ENCODE data around the gene XPO4.
A peak's percentile ranks its signal among the peaks of the same experiment; 100 is the strongest.
"Not testable (repeated sequence)": the region's sequence is repeated elsewhere in the genome, so short reads cannot be mapped to it uniquely, and the experiment has no call there.

Gene XPO4

DNA sequence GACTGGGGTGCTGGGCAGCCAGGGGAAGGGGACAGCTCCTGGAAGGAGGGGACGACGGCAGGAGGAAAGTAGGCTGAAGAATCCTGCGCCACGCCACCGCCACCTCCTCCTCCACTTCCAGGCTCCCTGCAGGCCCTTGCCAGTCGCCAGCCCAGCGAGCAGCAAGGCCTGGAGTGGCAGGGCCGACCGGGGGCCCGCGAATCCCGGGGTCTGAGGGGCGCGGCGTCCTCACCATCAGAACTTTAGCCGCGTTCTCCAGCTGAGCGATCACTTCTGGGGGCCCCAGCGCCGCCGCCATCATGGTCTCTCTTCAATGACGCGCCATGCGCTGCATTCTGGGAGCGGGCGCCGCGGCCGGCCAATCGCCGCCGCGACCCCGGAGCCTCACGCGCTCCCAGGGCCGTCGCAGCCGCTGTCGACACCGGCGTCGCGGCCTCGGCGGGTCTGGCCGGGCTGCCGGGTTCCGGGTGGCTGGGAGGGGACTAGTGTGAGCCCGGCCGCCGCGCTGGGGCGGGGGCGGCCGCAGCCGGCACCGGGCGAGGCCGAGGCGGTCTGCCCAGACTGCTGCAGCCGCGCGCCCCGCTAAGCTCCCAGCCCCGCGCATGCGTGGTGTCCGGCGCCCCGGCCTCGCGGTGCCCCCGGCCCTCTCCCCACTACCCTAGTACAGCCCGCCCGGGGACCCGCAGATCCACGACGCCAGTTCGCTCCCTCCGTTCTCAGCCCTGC lies at the start of gene XPO4:
XPO4 (minus strand) TSS at position 309 of the 726 bp plus-strand sequence; CDS start at position 301, 8 bp downstream.
- peak; percentile 24 to 59 for DNase-seq (ENCODE audit: low read depth in 2 of 2)

GRCh38 chr13:20948001-20948400 lies 45.5 kb upstream of the XPO4 start:
- not testable (repeated sequence) for DNase-seq (ENCODE audit: low read depth in 2 of 2)

DNA sequence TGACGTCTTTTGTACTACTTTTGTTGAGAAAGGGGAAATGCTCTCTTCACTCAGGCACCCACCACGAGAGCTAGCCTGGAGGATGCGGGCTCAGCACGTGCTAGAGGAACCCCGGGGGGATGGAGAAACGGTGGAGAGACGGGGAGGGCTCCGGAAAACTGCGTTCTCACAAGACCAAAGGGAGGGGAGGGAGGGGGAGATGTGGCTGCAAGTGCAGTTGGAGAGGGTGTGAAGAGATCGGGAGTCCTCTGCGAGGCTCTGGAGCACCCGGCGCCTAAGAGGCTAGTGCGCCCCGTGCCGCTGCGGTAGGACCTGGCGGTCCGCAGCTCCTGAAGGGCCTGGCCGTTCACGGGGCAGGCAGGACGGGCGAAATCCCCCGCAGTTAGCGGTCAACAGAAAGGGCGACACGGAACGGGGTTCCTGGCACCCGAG lies 43.4 kb upstream of the XPO4 start:
- no peak for DNase-seq (ENCODE audit: low read depth in 2 of 2)

GRCh38 chr13:20942938-20943559 lies 40.5 kb upstream of the XPO4 start:
- DNase-seq (ENCODE audit: low read depth in 2 of 2) = no peak

DNA sequence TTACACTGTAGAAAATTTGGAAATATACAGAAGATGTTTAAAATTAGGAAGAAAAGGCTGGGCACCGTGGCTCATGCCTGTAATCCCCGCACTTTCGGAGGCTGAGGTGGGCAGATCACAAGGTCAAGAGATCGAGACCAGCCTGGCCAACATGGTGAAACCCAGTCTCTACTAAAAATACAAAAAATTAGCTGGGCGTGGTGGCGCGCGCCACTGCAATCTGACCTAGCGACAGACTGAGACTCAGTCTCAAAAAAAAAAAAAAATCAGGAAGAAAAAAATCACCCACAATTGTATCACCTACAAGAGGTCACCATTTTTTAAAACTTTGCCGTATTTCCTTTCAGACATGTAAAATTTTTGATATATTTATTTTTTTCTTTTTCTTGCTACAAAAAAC lies 38.0 kb upstream of the XPO4 start:
- not testable (repeated sequence) for DNase-seq (ENCODE audit: low read depth in 2 of 2)

- no peak for DNase-seq (ENCODE audit: low read depth in 2 of 2)
Observed at GRCh38 chr13:20940083-20940482, 37.5 kb upstream of the XPO4 start.

DNA sequence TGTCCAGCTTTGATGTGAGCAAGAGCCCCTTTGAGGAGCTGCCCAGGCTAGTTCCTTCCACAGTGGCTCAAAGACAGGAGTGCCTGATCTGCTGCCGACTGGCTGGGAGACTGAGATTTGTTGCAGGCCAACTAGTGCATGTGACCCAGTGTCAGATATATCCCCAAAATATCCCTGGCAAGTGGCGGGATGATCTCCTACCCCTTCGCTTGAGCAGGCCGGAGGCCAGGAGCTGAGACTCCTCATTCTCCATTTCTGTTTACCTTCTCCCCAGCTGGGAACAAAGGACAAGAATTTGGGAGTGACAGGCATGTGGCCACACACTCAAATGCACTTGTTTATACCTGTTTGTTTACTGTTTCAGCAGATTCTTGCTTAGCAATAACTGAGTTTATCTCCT lies 37.1 kb upstream of the XPO4 start:
- DNase-seq (ENCODE audit: low read depth in 2 of 2) = no peak

- no peak for DNase-seq (ENCODE audit: low read depth in 2 of 2)
Observed at GRCh38 chr13:20938302-20938701, 35.8 kb upstream of the XPO4 start.

- DNase-seq (ENCODE audit: low read depth in 2 of 2) = no peak
Observed at GRCh38 chr13:20927596-20928257, 25.2 kb upstream of the XPO4 start.

DNA sequence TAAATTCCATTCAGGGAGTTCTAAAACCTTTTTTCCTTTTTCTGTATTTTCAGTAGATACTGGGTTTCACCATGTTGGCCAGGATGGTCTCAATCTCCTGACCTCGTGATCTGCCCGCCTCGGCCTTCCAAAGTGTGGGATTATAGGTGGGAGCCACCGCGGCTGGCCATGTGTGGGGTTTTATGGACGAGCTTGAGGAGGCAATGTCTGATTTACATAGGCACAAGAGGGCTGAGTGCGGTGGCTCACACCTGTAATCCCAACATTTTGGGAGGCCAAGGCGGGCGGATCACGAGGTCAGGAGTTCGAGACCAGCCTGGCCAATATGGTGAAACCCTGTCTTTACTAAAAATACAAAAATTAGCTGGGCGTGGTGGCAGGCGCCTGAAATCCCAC lies 22.8 kb upstream of the XPO4 start:
- DNase-seq (ENCODE audit: low read depth in 2 of 2) = not testable (repeated sequence)

GRCh38 chr13:20924758-20925394 lies 22.3 kb upstream of the XPO4 start:
- peak; percentile 31 to 52 for DNase-seq (ENCODE audit: low read depth in 2 of 2)

- no peak for DNase-seq (ENCODE audit: low read depth in 2 of 2)
Observed at GRCh38 chr13:20923272-20923671, 20.7 kb upstream of the XPO4 start.

DNA sequence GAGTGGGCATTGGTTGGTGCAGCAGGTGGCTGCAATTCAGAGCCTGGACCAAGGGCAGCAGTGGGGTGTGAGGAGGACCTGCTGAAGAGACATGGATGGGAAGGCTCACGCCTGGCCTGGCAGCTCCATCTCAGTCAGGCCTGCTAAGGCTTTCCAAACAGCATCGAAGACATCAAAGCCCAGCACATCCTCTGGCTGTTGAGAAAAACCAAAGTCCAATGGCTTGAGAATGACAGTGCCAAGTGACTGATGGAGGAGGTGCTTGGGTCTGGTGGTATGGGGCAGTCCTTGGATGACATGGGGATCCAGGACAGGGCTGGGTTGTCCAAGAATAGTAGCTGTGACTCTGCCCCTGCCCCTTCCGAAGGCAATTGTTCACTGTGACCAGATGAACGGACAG lies 19.0 kb upstream of the XPO4 start:
- no peak for DNase-seq (ENCODE audit: low read depth in 2 of 2)

DNA sequence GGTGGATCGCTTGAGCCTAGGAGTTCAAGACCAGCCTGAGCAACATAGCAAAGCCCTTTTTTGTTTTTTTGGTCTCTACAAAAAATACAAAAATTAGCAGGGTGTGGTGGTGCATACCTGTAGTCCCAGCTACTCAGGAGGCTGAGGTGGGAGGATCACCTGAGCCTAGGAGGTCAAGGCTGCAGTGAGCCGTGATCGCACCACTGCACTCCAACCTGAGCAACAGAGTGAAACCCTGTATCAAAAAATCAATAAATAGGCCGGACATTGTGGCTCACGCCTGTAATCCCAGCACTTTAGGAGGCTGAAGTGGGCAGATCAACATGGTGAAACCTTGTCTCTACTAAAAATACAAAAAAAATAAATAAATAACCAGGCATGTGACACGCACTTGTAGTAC lies 13.1 kb upstream of the XPO4 start:
- not testable (repeated sequence) for DNase-seq (ENCODE audit: low read depth in 2 of 2)

GRCh38 chr13:20911037-20911436 lies 8.5 kb upstream of the XPO4 start:
- DNase-seq (ENCODE audit: low read depth in 2 of 2) = no peak

DNA sequence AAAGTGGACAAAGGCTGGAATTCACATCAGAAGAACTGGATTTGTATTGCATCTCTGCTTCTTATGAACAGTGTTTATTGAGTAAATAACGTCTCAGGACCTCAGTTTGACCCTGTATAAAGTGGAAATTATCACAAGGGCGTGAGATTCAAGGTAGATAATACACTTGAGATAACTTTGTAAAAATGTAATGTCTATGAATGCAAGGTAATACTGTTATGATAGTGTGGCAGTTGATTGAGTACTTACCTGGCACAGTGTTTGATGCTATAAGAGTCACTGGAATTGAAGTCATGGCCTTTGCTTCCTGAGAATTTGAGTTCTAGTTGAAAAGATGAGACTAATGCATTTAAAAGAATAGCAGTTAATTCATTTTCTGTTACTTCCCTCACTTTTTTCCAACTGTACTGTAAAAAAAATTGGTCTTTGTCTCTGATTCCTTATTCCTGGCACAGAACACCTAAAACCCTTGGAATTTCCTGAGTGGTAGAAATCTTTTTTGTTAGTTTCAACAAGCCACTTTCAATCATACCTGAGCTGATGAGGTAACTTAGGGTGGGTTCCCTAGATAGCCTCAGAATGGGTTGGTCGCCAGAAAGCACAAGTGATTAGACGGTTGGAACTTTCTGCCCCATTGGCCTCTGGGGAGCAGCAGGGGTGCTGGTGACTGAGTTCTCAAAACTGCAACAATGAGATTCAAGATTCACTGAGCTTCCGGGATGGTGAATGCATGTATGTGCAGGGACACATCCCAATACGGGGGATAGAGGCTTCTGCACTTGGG lies 6.4 kb upstream of the XPO4 start:
- no peak for DNase-seq (ENCODE audit: low read depth in 2 of 2)

DNA sequence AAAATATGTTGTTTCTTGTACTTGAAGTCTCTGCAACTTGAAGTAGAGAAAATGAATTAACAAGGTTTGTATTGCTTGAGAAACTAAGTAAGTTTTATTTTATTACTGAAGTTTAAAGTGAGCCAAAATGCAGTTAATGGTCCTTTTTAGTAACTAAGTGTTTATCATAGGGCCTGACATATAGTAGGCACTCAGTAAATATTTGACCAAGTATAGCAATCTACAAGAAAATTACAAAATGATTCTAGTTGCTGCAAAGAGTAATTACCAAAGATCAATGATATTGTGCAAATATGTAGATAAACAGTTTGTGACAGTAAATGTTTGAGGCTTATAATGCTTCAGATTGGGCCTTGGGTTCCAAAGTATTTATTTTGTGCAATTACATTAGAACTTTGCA lies 2.4 kb upstream of the XPO4 start:
- no peak for DNase-seq (ENCODE audit: low read depth in 2 of 2)

GRCh38 chr13:20903164-20903475 lies 574 bp upstream of the XPO4 start:
- no peak for DNase-seq (ENCODE audit: low read depth in 2 of 2)

DNA sequence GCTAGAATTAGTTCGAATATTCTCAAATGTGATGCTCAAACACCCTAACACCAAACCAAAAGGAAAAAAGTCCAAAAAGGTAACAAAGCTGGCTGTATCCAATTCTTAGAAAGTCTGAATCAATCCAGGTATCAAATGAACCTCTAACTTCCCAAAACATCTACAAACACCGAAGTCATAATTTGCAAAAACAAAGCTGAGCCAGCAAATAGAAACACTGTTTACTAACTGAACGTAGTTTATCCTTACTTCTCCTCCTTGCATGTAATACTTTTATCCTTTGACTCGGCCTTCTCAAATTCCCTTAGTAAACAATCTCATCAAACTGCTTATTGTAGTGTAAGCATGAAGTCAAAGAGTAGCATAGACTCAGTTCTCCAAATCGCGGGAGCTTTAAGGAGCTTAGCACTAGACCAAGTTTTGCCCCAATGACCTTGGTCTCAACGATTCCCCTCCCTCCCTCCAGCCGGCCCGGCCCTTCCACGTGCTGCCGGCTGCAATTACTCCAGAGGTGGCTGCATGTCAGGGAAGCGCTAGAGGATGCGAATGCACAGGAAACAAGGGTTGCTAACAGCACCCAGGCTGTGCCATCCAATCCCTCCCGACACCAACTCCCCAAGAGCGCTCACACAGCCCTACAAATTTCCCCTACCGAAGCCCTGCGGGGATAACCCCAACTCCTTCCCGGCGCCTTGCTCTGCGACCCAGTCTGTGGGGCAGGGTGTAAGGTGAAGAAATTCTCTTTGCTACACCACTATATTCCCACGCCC lies 693 bp downstream of the XPO4 start:
- no peak for DNase-seq (ENCODE audit: low read depth in 2 of 2)

DNA sequence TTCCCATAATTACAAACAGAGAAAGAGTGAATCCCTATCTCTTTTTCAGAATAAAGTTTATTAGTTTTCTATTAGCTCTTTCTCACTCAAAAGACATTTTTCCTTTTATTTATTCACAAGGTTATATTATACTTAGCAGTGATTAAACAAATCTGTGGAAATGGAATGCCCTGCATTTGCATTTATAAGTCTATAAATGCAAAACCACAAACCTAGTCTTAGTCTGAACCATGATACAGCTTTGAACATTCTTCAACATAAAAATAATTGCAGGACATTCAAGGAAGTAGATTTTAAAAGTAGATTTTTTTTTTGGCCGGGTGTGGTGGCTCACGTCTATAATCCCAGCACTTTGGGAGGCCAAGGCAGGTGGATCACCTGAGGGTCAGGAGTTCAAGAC lies 8.3 kb downstream of the XPO4 start:
- no peak for DNase-seq (ENCODE audit: low read depth in 2 of 2)

DNA sequence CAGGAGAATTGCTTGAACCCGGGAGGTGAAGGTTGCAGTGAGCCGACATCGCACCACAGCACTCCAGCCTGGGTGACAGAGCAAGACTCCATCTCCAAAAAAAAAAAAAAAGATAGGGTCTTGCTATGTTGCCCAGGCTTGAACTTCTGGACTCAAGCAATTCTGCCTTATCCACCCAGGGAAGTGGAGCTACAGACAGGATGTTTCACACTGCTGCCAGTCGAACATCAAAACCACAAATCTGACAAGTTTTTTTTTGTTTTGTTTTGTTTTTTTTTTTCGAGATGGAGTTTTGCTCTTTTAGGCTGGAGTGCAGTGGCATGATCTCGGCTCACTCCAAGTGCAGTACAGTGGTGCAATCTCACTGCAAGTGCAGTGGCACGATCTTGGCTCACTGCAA lies 10.8 kb downstream of the XPO4 start:
- DNase-seq (ENCODE audit: low read depth in 2 of 2) = no peak
